Lower lobe of right lung (tissue), 2 donors: ENCODE results near the gene C16orf96. TPM values are rescaled to one million over a fixed set of nuclear protein-coding genes. Genes with fewer than 3 reads are reported as not detected.

ENCODE experiments used
- ATAC-seq, 2 donors: fragments of 200-7000 bp; cut with Tn5 transposase; one replicate each; pipeline ENCODE4 v1.9.1; 2020 to 2022; ENCODE audit warnings: mild to moderate bottlenecking in 2 of 2, moderate library complexity in 2 of 2
- DNase-seq: peaks from one replicate; pipeline ENCODE4 v3.0.0-alpha.2; 2020
- H3K27ac ChIP-seq: fragments of 200-600 bp; one replicate; pipeline ENCODE4 v1.8.0; 2022
- H3K27me3 ChIP-seq: fragments of 200-600 bp; one replicate; pipeline ENCODE4 v1.8.0; 2022; ENCODE audit warnings: low read depth
- H3K36me3 ChIP-seq: fragments of 200-600 bp; one replicate; pipeline ENCODE4 v1.8.0; 2022; ENCODE audit warnings: mild to moderate bottlenecking
- H3K4me1 ChIP-seq: fragments of 200-600 bp; one replicate; pipeline ENCODE4 v1.8.0; 2022
- H3K4me3 ChIP-seq: fragments of 200-600 bp; one replicate; pipeline ENCODE4 v1.8.0; 2022; ENCODE audit warnings: mild to moderate bottlenecking
- H3K9me3 ChIP-seq: fragments of 200-600 bp; one replicate; pipeline ENCODE4 v1.8.0; 2022
- CTCF ChIP-seq: fragments of 200-600 bp; IDR thresholded peaks from one replicate; pipeline ENCODE4 v1.8.0; 2022; ENCODE audit warnings: antibody characterized with exemption, mild to moderate bottlenecking
- intact Hi-C: fragments of 100-400 bp; cut with DNase I; formaldehyde crosslinking; loops from one replicate; pipeline ENCODE4 v1.11.0; 2022
- total RNA-seq: library from RNA; stranded (reverse); fragmentation: NEBNext Ultra II Directional; extraction: Animal tissue kit (Norgen Biotek cat#: 25700); gene quantifications from one replicate; pipeline ENCODE4 v1.2.1, GENCODE V29; 2021
- donor health status: DM: no; HTN: yes; CAD: no; lungs with severe emphysema.

C16orf96 gene
- total RNA-seq, 1 donor from 2014 or later: 0.21 TPM

GRCh38 chr16:4612977-4613635, 57.0 kb downstream of the C16orf96 start:
- no peak for TF ChIP-seq CTCF
- Histone ChIP-seq H3K27me3 (no peaks in the 10 kb centered on the region), H3K9me3 (no peaks in the 10 kb centered on the region), H3K4me3 (peak overlapping the region; percentile 82), H3K4me1 (peaks cover 55% of the 10 kb centered on the region), H3K27ac (peak overlapping the region; percentile 94), H3K36me3 (peaks cover 22% of the 10 kb centered on the region)
- ATAC-seq (no peak), DNase-seq (no peak)
- intact Hi-C loops: no loop called here

- TF ChIP-seq CTCF: no peak
- DNase-seq: peak; percentile 71
These were observed 57.8 kb downstream of the C16orf96 start for GRCh38 chr16:4613636-4614570.

GRCh38 chr16:4614571-4615383, 58.6 kb downstream of the C16orf96 start, which contains the start of gene UBALD1:
TSS of gene UBALD1 (minus strand) at chr16:4614888. CDS start at chr16:4614797, 91 bp downstream.
- Histone ChIP-seq H3K36me3 (peaks cover 6% of the 10 kb centered on the region), H3K4me1 (peaks cover 64% of the 10 kb centered on the region), H3K27me3 (no peaks in the 10 kb centered on the region), H3K4me3 (peak within 1 kb of the TSS; percentile 82), H3K9me3 (no peaks in the 10 kb centered on the region), H3K27ac (peak within 1 kb of the TSS; percentile 94)
- DNase-seq (peak; percentile 92), ATAC-seq (peak; percentile 82 to 83)
- no peak for TF ChIP-seq CTCF
- intact Hi-C loops: no loop called here

More at GRCh38 chr16:4613636-4614570, 57.8 kb downstream of the C16orf96 start:
- Histone ChIP-seq H3K4me3 (peak overlapping the region; percentile 82), H3K27ac (peak overlapping the region; percentile 94), H3K36me3 (peaks cover 14% of the 10 kb centered on the region), H3K27me3 (no peaks in the 10 kb centered on the region), H3K9me3 (no peaks in the 10 kb centered on the region), H3K4me1 (peaks cover 63% of the 10 kb centered on the region)
- intact Hi-C loops: no loop called here
- ATAC-seq: no peak

- DNase-seq (peak; percentile 62), ATAC-seq (no peak)
- H3K4me3 ChIP-seq: peak overlapping the region; percentile 82
- no peak for TF ChIP-seq CTCF
- intact Hi-C loops: no loop called here
- no peaks in the 10 kb centered on the region for H3K27me3 ChIP-seq
- H3K9me3 ChIP-seq: no peaks in the 10 kb centered on the region
- H3K36me3 ChIP-seq: no peaks in the 10 kb centered on the region
- H3K27ac ChIP-seq: peak overlapping the region; percentile 94
- H3K4me1 ChIP-seq: peaks cover 64% of the 10 kb centered on the region
These were observed 59.4 kb downstream of the C16orf96 start for GRCh38 chr16:4615384-4616046.
